H1 (cell line): ENCODE data around the gene NKAIN2. TPM values are rescaled to one million over a fixed set of nuclear protein-coding genes. Genes with fewer than 3 reads are reported as not detected.

Experiments
- CTCF ChIA-PET: fragments of 300-600 bp; sonication (Branson Sonifier 250); formaldehyde crosslinking; loops from one replicate; lab custom pipeline; 2021; ENCODE audit not compliant: partially characterized antibody; lab: Charles Lee
- POLR2A ChIA-PET: fragments of 300-600 bp; sonication (Branson Sonifier 250); formaldehyde crosslinking; loops from one replicate; lab custom pipeline; 2021; ENCODE audit warnings: inconsistent platforms; ENCODE audit not compliant: partially characterized antibody; lab: Charles Lee
- DNase-seq, 2 experiments: peaks; one replicate each; pipeline versions ENCODE4 v3.0.0 to v3.0.0-alpha.2; 2010 to 2022; ENCODE audit warnings: low spot score in 2 of 2, low read depth in 1 of 2, mixed read lengths in 1 of 2
- FAIRE-seq: peaks from 2 replicates; lab custom pipeline; 2011; peaks lifted over from hg19 to GRCh38; lab: Jason Lieb, UNC
- H2AFZ ChIP-seq: 2 replicates; pipeline ENCODE4 v1.8.1; 2012; ENCODE audit warnings: low read length, inconsistent platforms
- H2AK5ac ChIP-seq: 2 replicates; pipeline ENCODE4 v1.6.1; 2013; ENCODE audit warnings: low read depth, low read length
- H2BK120ac ChIP-seq: replicated peaks from 2 replicates; pipeline ENCODE3; 2013; ENCODE audit warnings: low read depth, low read length, inconsistent platforms
- H2BK12ac ChIP-seq: 2 replicates; pipeline ENCODE4 v1.6.1; 2013; ENCODE audit warnings: low read depth, low read length
- H2BK15ac ChIP-seq: 2 replicates; pipeline ENCODE4 v1.6.1; 2013; ENCODE audit warnings: low read length
- H2BK20ac ChIP-seq: 2 replicates; pipeline ENCODE4 v1.6.1; 2013; ENCODE audit warnings: low read length
- H2BK5ac ChIP-seq: 2 replicates; pipeline ENCODE4 v1.6.1; 2013; ENCODE audit warnings: low read depth, low read length
- H3K14ac ChIP-seq: 2 replicates; pipeline ENCODE4 v1.6.1; 2013; ENCODE audit warnings: inconsistent platforms; ENCODE audit not compliant: insufficient read length
- H3K18ac ChIP-seq: 2 replicates; pipeline ENCODE4 v1.6.1; 2013; ENCODE audit warnings: low read length; ENCODE audit errors: extremely low read depth
- H3K23ac ChIP-seq: 2 replicates; pipeline ENCODE4 v1.6.1; 2013; ENCODE audit warnings: inconsistent platforms; ENCODE audit not compliant: insufficient read length
- H3K23me2 ChIP-seq: 2 replicates; pipeline ENCODE4 v1.6.1; 2013; ENCODE audit warnings: low read depth, low read length
- H3K27ac ChIP-seq: 2 replicates; pipeline ENCODE4 v1.6.1; 2011; ENCODE audit warnings: low read depth, low read length, inconsistent platforms
- H3K27me3 ChIP-seq, 4 experiments: replicated peaks in 1 of 4; 1 replicate in 1 of 4; 2 replicates in 3 of 4; pipeline versions ENCODE4 v1.6.1 to v1.8.1; 2011 to 2013; ENCODE audit warnings: low read length in 3 of 4, mild to moderate bottlenecking in 3 of 4, inconsistent platforms in 2 of 4, mixed read lengths in 2 of 4, moderate library complexity in 1 of 4; ENCODE audit not compliant: control insufficient read depth in 3 of 4, insufficient read depth in 3 of 4; ENCODE audit errors: extremely low read depth in 1 of 4
- H3K36me3 ChIP-seq, 4 experiments: 2 replicates each; pipeline versions ENCODE4 v1.6.1 to v1.8.1; 2011 to 2013; ENCODE audit warnings: mild to moderate bottlenecking in 4 of 4, low read length in 3 of 4, moderate library complexity in 2 of 4, control low read depth in 1 of 4, inconsistent platforms in 1 of 4; ENCODE audit not compliant: insufficient read depth in 4 of 4, control insufficient read depth in 2 of 4
- H3K4ac ChIP-seq: replicated peaks from 2 replicates; pipeline ENCODE3; 2013; ENCODE audit warnings: low read length, low read depth, mixed read lengths, inconsistent platforms; ENCODE audit not compliant: insufficient read length
- H3K4me1 ChIP-seq, 4 experiments: replicated peaks in 1 of 4; 1 replicate in 1 of 4; 2 replicates in 3 of 4; pipeline versions ENCODE4 v1.6.1 to v1.8.1; 2011 to 2013; ENCODE audit warnings: low read length in 3 of 4, inconsistent platforms in 2 of 4, mixed read lengths in 1 of 4; ENCODE audit not compliant: insufficient read depth in 4 of 4, control insufficient read depth in 3 of 4
- H3K4me2 ChIP-seq, 2 experiments: 2 replicates each; pipeline versions ENCODE4 v1.6.1 to v1.8.1; 2011 to 2013; ENCODE audit warnings: low read depth in 2 of 2, low read length in 2 of 2, control low read depth in 1 of 2, inconsistent platforms in 1 of 2, mild to moderate bottlenecking in 1 of 2; ENCODE audit not compliant: insufficient read depth in 1 of 2
- H3K4me3 ChIP-seq, 4 experiments: fragments of 200-600, 300-600 bp in 1 of 4; sonication (generic), shearing (Covaris generic), sonication (Bioruptor Twin) in 1 of 4; 2 replicates each; pipeline versions ENCODE4 v1.5.1 to v1.8.1; 2011 to 2016; ENCODE audit warnings: low read length in 4 of 4, low read depth in 3 of 4, control low read depth in 2 of 4, inconsistent platforms in 2 of 4, mild to moderate bottlenecking in 2 of 4, mixed read lengths in 1 of 4, moderate library complexity in 1 of 4; ENCODE audit not compliant: insufficient read depth in 2 of 4; ENCODE audit errors: extremely low read depth in 1 of 4
- H3K56ac ChIP-seq: replicated peaks from 2 replicates; pipeline ENCODE3; 2013; ENCODE audit warnings: low read depth, mild to moderate bottlenecking, mixed read lengths, low read length, inconsistent platforms; ENCODE audit not compliant: insufficient read length
- H3K79me1 ChIP-seq: 2 replicates; pipeline ENCODE4 v1.6.1; 2013; ENCODE audit warnings: low read depth, low read length, control low read depth
- H3K79me2 ChIP-seq, 2 experiments: 2 replicates each; pipeline versions ENCODE4 v1.6.1 to v1.8.1; 2012 to 2013; ENCODE audit warnings: low read length in 2 of 2, mild to moderate bottlenecking in 2 of 2, inconsistent platforms in 1 of 2; ENCODE audit not compliant: insufficient read depth in 2 of 2, control insufficient read depth in 1 of 2
- H3K9ac ChIP-seq, 4 experiments: replicated peaks in 1 of 4; 1 replicate in 1 of 4; 2 replicates in 3 of 4; pipeline versions ENCODE4 v1.6.1 to v1.8.1; 2011 to 2013; ENCODE audit warnings: low read depth in 3 of 4, low read length in 3 of 4, control low read depth in 2 of 4, mild to moderate bottlenecking in 2 of 4, moderate library complexity in 2 of 4, inconsistent platforms in 1 of 4; ENCODE audit errors: extremely low read depth in 1 of 4
- H3K9me3 ChIP-seq, 2 experiments: 2 replicates each; pipeline versions ENCODE4 v1.6.1 to v1.8.1; 2012 to 2013; ENCODE audit warnings: mild to moderate bottlenecking in 2 of 2, moderate library complexity in 2 of 2, control low read depth in 1 of 2, inconsistent platforms in 1 of 2, low read depth in 1 of 2, low read length in 1 of 2, mixed read lengths in 1 of 2; ENCODE audit not compliant: insufficient read depth in 2 of 2
- H4K20me1 ChIP-seq, 2 experiments: replicated peaks in 1 of 2; 2 replicates each; pipeline versions ENCODE3 to v1.8.1; 2011 to 2013; ENCODE audit warnings: inconsistent platforms in 2 of 2, low read length in 2 of 2, mild to moderate bottlenecking in 1 of 2; ENCODE audit not compliant: insufficient read depth in 2 of 2, control insufficient read depth in 1 of 2
- H4K5ac ChIP-seq: 2 replicates; pipeline ENCODE4 v1.6.1; 2013; ENCODE audit warnings: low read length, low read depth, mixed read lengths, inconsistent platforms; ENCODE audit not compliant: insufficient read length
- H4K8ac ChIP-seq: 2 replicates; pipeline ENCODE4 v1.8.0; 2013; ENCODE audit warnings: mild to moderate bottlenecking, moderate library complexity, low read length, inconsistent platforms; ENCODE audit not compliant: insufficient read depth; ENCODE audit errors: extremely low read depth
- H4K91ac ChIP-seq: replicated peaks from 2 replicates; pipeline ENCODE3; 2013; ENCODE audit warnings: low read length, mixed read lengths, inconsistent platforms; ENCODE audit not compliant: insufficient read length
- CEBPB ChIP-seq: IDR thresholded peaks from 2 replicates; pipeline ENCODE4 v1.6.1; 2012; ENCODE audit warnings: low read depth, low read length
- EZH2 ChIP-seq: fragments of 200-600 bp; sonication (generic); IDR thresholded peaks from 2 replicates; pipeline ENCODE4 v1.7.1; 2012; ENCODE audit warnings: low read depth, mild to moderate bottlenecking, moderate library complexity, low read length, inconsistent platforms; ENCODE audit not compliant: severe bottlenecking
- KDM4A ChIP-seq: IDR thresholded peaks from one replicate; pipeline ENCODE4 v1.7.1; 2012; ENCODE audit warnings: low read depth, mild to moderate bottlenecking, moderate library complexity, low read length, inconsistent platforms; ENCODE audit not compliant: severe bottlenecking
- SIN3A ChIP-seq, 2 experiments: IDR thresholded peaks in 1 of 2; conservative IDR thresholded peaks in 1 of 2; 2 replicates each; pipeline ENCODE4 v1.6.1; 2011 to 2012; ENCODE audit warnings: low read length in 2 of 2, improper control_type of control experiment in 1 of 2, low read depth in 1 of 2, mild to moderate bottlenecking in 1 of 2
- ZNF274 ChIP-seq: IDR thresholded peaks from 2 replicates; pipeline ENCODE4 v1.7.0; 2012; ENCODE audit warnings: low read length, borderline replicate concordance; ENCODE audit errors: extremely low read depth
- WGBS, 2 experiments: shearing (Covaris generic) in 1 of 2; methylation state at CpG; one replicate each; pipeline versions ENCODE4 v1.1.6 to v1.1.7; 2013 to 2015; ENCODE audit warnings: low lambda C conversion rate in 2 of 2, mixed read lengths in 2 of 2, inconsistent platforms in 1 of 2, low coverage in 1 of 2, missing lambda C conversion rate in 1 of 2; ENCODE audit not compliant: insufficient replicate concordance in 2 of 2, insufficient coverage in 1 of 2, insufficient read length in 1 of 2; ENCODE audit errors: extremely low coverage in 1 of 2, missing lambda C conversion rate in 1 of 2; 5-methylcytosine and 5-hydroxymethylcytosine counted together
- long read RNA-seq, 2 experiments: library from RNA in 1 of 2; library from capped mRNA in 1 of 2; stranded (forward); transcript quantifications; one replicate each; pipeline ENCODE4 v2.0.0, GENCODE V29; 2021; ENCODE audit warnings: inconsistent platforms in 1 of 2
- polyA minus RNA-seq, 3 experiments: library from RNA; depleted of rRNA, polyadenylated mRNA; stranded (reverse); fragments of >200 nt; gene quantifications; 1 replicate in 2 of 3; 2 replicates in 1 of 3; pipeline ENCODE4 v1.2.3, GENCODE V29; 2011
- polyA plus RNA-seq, 7 experiments: library from polyadenylated mRNA; depleted of rRNA in 3 of 7; stranded (reverse) in 5 of 7; unstranded in 2 of 7; fragments of >200 nt in 5 of 7; fragments of 200-250 nt in 2 of 7; gene quantifications; 1 replicate in 5 of 7; 2 replicates in 1 of 7; 4 replicates in 1 of 7; pipeline versions ENCODE4 v1.2.1 to v1.2.3, GENCODE V29; 2011 to 2013; ENCODE audit warnings: missing spikeins in 2 of 7, mixed read lengths in 2 of 7
- total RNA-seq: library from RNA; stranded (reverse); fragmentation: NEBNext Ultra II Directional; extraction: Animal tissue kit (Norgen Biotek cat#: 25700); gene quantifications from 2 replicates; pipeline ENCODE4 v1.2.1, GENCODE V29; 2021

The NKAIN2 gene
- total RNA-seq = 0.34 TPM in 1 of 2 replicates, not detected in the other
- 0.03 and 0.20 TPM in 2 replicates for polyA plus RNA-seq (2011; rRNA removed)
- 0.06 TPM for polyA plus RNA-seq (2011; cell fraction: cytosol; rRNA removed)
- polyA plus RNA-seq (2011; cell fraction: nucleus; rRNA removed) = 0.09 TPM
- polyA plus RNA-seq (2012, experiment 1 of 2) = 0.07 to 0.26 TPM (median 0.14 TPM) in 4 replicates
- not detected for polyA plus RNA-seq (2012, experiment 2 of 2)
- 0.06 TPM for polyA plus RNA-seq (2013, experiment 1 of 2)
- polyA plus RNA-seq (2013, experiment 2 of 2) = 0.07 TPM
- polyA minus RNA-seq (2011; rRNA and poly(A)+ RNA removed) = 0.09 and 0.10 TPM in 2 replicates
- not detected for polyA minus RNA-seq (2011; cell fraction: cytosol; rRNA and poly(A)+ RNA removed)
- not detected for polyA minus RNA-seq (2011; cell fraction: nucleus; rRNA and poly(A)+ RNA removed)
- long read RNA-seq, experiment 1 = 0 reads
- long read RNA-seq, experiment 2, partial matches to known transcripts = 0 of 1 reads
- long read RNA-seq, experiment 2, other reads (novel, unspliced or antisense) = 1 of 1 reads

DNA sequence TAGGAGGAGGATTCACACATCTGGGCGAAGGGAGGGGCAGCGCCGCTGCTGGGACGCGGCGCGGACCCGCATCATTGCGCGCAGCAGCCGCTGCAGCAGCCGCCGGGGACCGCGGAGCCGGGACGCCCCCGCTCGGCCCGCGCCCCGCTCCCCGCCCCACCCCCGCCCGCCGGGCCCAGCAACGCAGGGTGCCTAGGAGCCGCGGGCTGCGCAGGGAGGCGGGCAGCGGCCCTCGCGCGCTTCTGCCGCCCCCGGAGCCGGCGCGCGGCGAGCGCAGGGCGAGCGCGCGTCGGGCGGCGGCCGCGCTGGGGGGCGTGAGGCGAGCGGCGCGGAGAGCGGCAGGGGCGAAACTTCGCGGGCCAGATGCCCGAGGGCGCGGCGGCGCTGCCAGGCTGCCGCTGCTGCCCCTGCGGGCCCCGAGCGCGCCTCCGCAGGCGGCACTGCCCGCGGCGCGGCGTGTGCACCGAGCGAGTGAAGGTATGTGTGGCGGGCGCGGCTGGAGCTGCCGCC, at the start of gene NKAIN2:
TSS of gene NKAIN2 (plus strand) at position 362 of the 510 bp plus-strand sequence.
- Histone ChIP-seq H3K4me2 (peak within 1 kb of the TSS; percentile 58 to 90), H2BK15ac (no peak within 1 kb of the TSS), H4K91ac (no peak within 1 kb of the TSS), H3K9me3 (no peaks in the 10 kb centered on the region), H3K23me2 (peaks cover 8% of the 10 kb centered on the region; the same call in 1 of the 2 replicates), H2BK120ac (no peak within 1 kb of the TSS), H3K18ac (peak within 1 kb of the TSS; percentile 48; the same call in 1 of the 2 replicates), H2AFZ (peak within 1 kb of the TSS; percentile 66; the same call in 1 of the 2 replicates), H3K14ac (no peak within 1 kb of the TSS), H3K4ac (no peak within 1 kb of the TSS), H4K8ac (peak within 1 kb of the TSS; percentile 68; the same call in 1 of the 2 replicates), H2BK12ac (no peak within 1 kb of the TSS), H3K4me1 (no peaks in the 10 kb centered on the region; a peak in 1 of 7 replicates), H2BK5ac (peak within 1 kb of the TSS; percentile 41; the same call in 1 of the 2 replicates), H2AK5ac (no peak within 1 kb of the TSS), H3K36me3 (no peaks in the 10 kb centered on the region), H3K79me2 (no peaks in the 10 kb centered on the region), H4K20me1 (no peaks in the 10 kb centered on the region), H2BK20ac (no peak within 1 kb of the TSS), H3K9ac (no peak within 1 kb of the TSS; a peak in 1 of 7 replicates), H3K56ac (no peak within 1 kb of the TSS), H3K23ac (no peak within 1 kb of the TSS), H3K27me3 (peaks cover 3 to 15% (median 11%) of the 10 kb centered on the region in 4 experiments), H3K4me3 (peak within 1 kb of the TSS; percentile 41 to 92 (median 56)), H3K27ac (no peak within 1 kb of the TSS), H4K5ac (no peak within 1 kb of the TSS), H3K79me1 (no peaks in the 10 kb centered on the region)
- 1% methylated on average over 28 of the region's 84 CpGs; no CpG with 5 or more reads in 1 of the 2 experiments for WGBS, 2 experiments
- FAIRE-seq (no peak), DNase-seq (peak in 1 of 2 experiments; percentile 75)
- ChIA-PET POLR2A (no interaction called here), CTCF (interaction anchor here (0.7 to 3.8 kb wide), 16 partner anchors 26 to 992 kb away, joined by 3 to 24 read pairs (median 4); no protein-coding TSS in a partner anchor)
- TF ChIP-seq EZH2 (peak; percentile 8), CEBPB (no peak), SIN3A (conservative IDR thresholded peaks at IDR 0.05 in 1 of 2, IDR thresholded peaks at IDR 0.05 in 1 of 2; ENCODE audit: low read depth in 1 of 2, low read length in 2 of 2) (no peak), ZNF274 (no peak), KDM4A (no peak)
